ENCODE results near the gene TMSB15B.
"Not testable (repeated sequence)": the region's sequence is repeated elsewhere in the genome, so short reads cannot be mapped to it uniquely, and the experiment has no call there.

The TMSB15B gene

GRCh38 chrX:103962411-103963278 lies at the start of gene TMSB15B:
TSS of gene TMSB15B (plus strand) at chrX:103962627.
- H3K36me3 Mint-ChIP-seq, H3K4me1 Mint-ChIP-seq, H3K9me3 Mint-ChIP-seq, H3K4me3 Mint-ChIP-seq, H3K27me3 Mint-ChIP-seq, H3K27ac Mint-ChIP-seq: not testable (repeated sequence)
- peak; percentile 90 for ATAC-seq

GRCh38 chrX:103913356-103914020 lies 48.9 kb upstream of the TMSB15B start:
- Mint-ChIP-seq H3K36me3 (no peaks in the 10 kb centered on the region), H3K9me3 (no peaks in the 10 kb centered on the region), H3K27ac (no peak overlapping the region), H3K27me3 (no peaks in the 10 kb centered on the region), H3K4me1 (peaks cover 6% of the 10 kb centered on the region), H3K4me3 (no peak overlapping the region)
- no peak for ATAC-seq

GRCh38 chrX:103918050-103918449 lies 44.4 kb upstream of the TMSB15B start:
- H3K4me3 Mint-ChIP-seq, result peak overlapping the region; percentile 92

GRCh38 chrX:103918571-103919269 lies 43.7 kb upstream of the TMSB15B start:
- H3K4me3 Mint-ChIP-seq, result peak overlapping the region; percentile 92
- peak; percentile 92 for ATAC-seq
- H3K4me1 Mint-ChIP-seq, result peaks cover 12% of the 10 kb centered on the region
- no peaks in the 10 kb centered on the region for H3K36me3 Mint-ChIP-seq
- no peaks in the 10 kb centered on the region for H3K9me3 Mint-ChIP-seq
- peak overlapping the region; percentile 93 for H3K27ac Mint-ChIP-seq
- H3K27me3 Mint-ChIP-seq, result no peaks in the 10 kb centered on the region

More at GRCh38 chrX:103918050-103918449, 44.4 kb upstream of the TMSB15B start:
- peak; percentile 76 for ATAC-seq
- H3K9me3 Mint-ChIP-seq, result no peaks in the 10 kb centered on the region
- H3K36me3 Mint-ChIP-seq, result no peaks in the 10 kb centered on the region
- no peaks in the 10 kb centered on the region for H3K27me3 Mint-ChIP-seq
- peaks cover 12% of the 10 kb centered on the region for H3K4me1 Mint-ChIP-seq
- peak overlapping the region; percentile 93 for H3K27ac Mint-ChIP-seq

- Mint-ChIP-seq H3K4me1 (peaks cover 12% of the 10 kb centered on the region), H3K36me3 (no peaks in the 10 kb centered on the region), H3K4me3 (peak overlapping the region; percentile 92), H3K9me3 (no peaks in the 10 kb centered on the region), H3K27ac (peak overlapping the region; percentile 93), H3K27me3 (no peaks in the 10 kb centered on the region)
- peak; percentile 78 for ATAC-seq
These were observed 43.2 kb upstream of the TMSB15B start for GRCh38 chrX:103919270-103919637.

GRCh38 chrX:103920515-103920914 lies 41.9 kb upstream of the TMSB15B start:
- not testable (repeated sequence) for ATAC-seq, H3K36me3 Mint-ChIP-seq, H3K9me3 Mint-ChIP-seq, H3K27ac Mint-ChIP-seq, H3K4me3 Mint-ChIP-seq, H3K27me3 Mint-ChIP-seq
- peaks cover 13% of the 10 kb centered on the region for H3K4me1 Mint-ChIP-seq

GRCh38 chrX:103927030-103927429 lies 35.4 kb upstream of the TMSB15B start:
- ATAC-seq, result no peak
- Mint-ChIP-seq H3K4me1 (peaks cover 21% of the 10 kb centered on the region), H3K27me3 (no peaks in the 10 kb centered on the region), H3K9me3 (no peaks in the 10 kb centered on the region), H3K4me3 (no peak overlapping the region), H3K36me3 (peaks cover 16% of the 10 kb centered on the region), H3K27ac (peak overlapping the region; percentile 21)

- Mint-ChIP-seq H3K4me3 (no peak overlapping the region), H3K27me3 (no peaks in the 10 kb centered on the region), H3K9me3 (no peaks in the 10 kb centered on the region), H3K36me3 (peaks cover 16% of the 10 kb centered on the region), H3K4me1 (peaks cover 23% of the 10 kb centered on the region), H3K27ac (no peak overlapping the region)
- no peak for ATAC-seq
These were observed 34.8 kb upstream of the TMSB15B start for GRCh38 chrX:103927633-103928032.

- H3K27ac Mint-ChIP-seq, result no peak overlapping the region
- no peak for ATAC-seq
- H3K4me1 Mint-ChIP-seq, result peaks cover 10% of the 10 kb centered on the region
These were observed 30.3 kb upstream of the TMSB15B start for GRCh38 chrX:103932133-103932532.

GRCh38 chrX:103940257-103940656 lies 22.2 kb upstream of the TMSB15B start:
- not testable (repeated sequence) for H3K36me3 Mint-ChIP-seq, H3K27ac Mint-ChIP-seq, H3K4me3 Mint-ChIP-seq, H3K27me3 Mint-ChIP-seq, H3K9me3 Mint-ChIP-seq, ATAC-seq
- H3K4me1 Mint-ChIP-seq, result peaks cover 40% of the 10 kb centered on the region

More at GRCh38 chrX:103932133-103932532, 30.3 kb upstream of the TMSB15B start:
- no peak overlapping the region for H3K4me3 Mint-ChIP-seq
- H3K9me3 Mint-ChIP-seq, result no peaks in the 10 kb centered on the region
- peaks cover 20% of the 10 kb centered on the region for H3K36me3 Mint-ChIP-seq
- H3K27me3 Mint-ChIP-seq, result no peaks in the 10 kb centered on the region

GRCh38 chrX:103941201-103941975 lies 21.0 kb upstream of the TMSB15B start:
- H3K4me3 Mint-ChIP-seq, result no peak overlapping the region
- H3K27me3 Mint-ChIP-seq, result no peaks in the 10 kb centered on the region
- H3K9me3 Mint-ChIP-seq, result no peaks in the 10 kb centered on the region
- H3K36me3 Mint-ChIP-seq, result no peaks in the 10 kb centered on the region
- H3K4me1 Mint-ChIP-seq, result peaks cover 40% of the 10 kb centered on the region
- no peak for ATAC-seq
- no peak overlapping the region for H3K27ac Mint-ChIP-seq

- no peaks in the 10 kb centered on the region for H3K27me3 Mint-ChIP-seq
- H3K4me1 Mint-ChIP-seq, result no peaks in the 10 kb centered on the region
- H3K36me3 Mint-ChIP-seq, result no peaks in the 10 kb centered on the region
- H3K9me3 Mint-ChIP-seq, result no peaks in the 10 kb centered on the region
- no peak for ATAC-seq
- no peak overlapping the region for H3K27ac Mint-ChIP-seq
- H3K4me3 Mint-ChIP-seq, result no peak overlapping the region
These were observed 12.9 kb upstream of the TMSB15B start for GRCh38 chrX:103949506-103949905.

- Mint-ChIP-seq H3K4me3 (no peak overlapping the region), H3K27ac (no peak overlapping the region), H3K4me1 (no peaks in the 10 kb centered on the region), H3K9me3 (no peaks in the 10 kb centered on the region), H3K36me3 (no peaks in the 10 kb centered on the region), H3K27me3 (no peaks in the 10 kb centered on the region)
- ATAC-seq, result no peak
These were observed 9.1 kb upstream of the TMSB15B start for GRCh38 chrX:103953353-103953752.

- Mint-ChIP-seq H3K27ac (no peak overlapping the region), H3K9me3 (no peaks in the 10 kb centered on the region), H3K27me3 (no peaks in the 10 kb centered on the region), H3K4me1 (no peaks in the 10 kb centered on the region), H3K4me3 (no peak overlapping the region), H3K36me3 (no peaks in the 10 kb centered on the region)
- ATAC-seq, result no peak
These were observed 8.2 kb upstream of the TMSB15B start for GRCh38 chrX:103954259-103954658.

- H3K27ac Mint-ChIP-seq, H3K36me3 Mint-ChIP-seq, H3K27me3 Mint-ChIP-seq, ATAC-seq, H3K9me3 Mint-ChIP-seq, H3K4me3 Mint-ChIP-seq, H3K4me1 Mint-ChIP-seq: not testable (repeated sequence)
These were observed 1.8 kb upstream of the TMSB15B start for GRCh38 chrX:103960599-103960998.

Measured in stimulated activated memory B cell treated with anti-CD40 and anti-IgM and Interleukin-4, amounts not matched to agents 10 μg/mL and 1 μg/mL and 100 μg/mL, for 72 hours (primary cell).